H9 (cell line): ENCODE measurements around the gene SERTAD1. TPM values are rescaled to one million over a fixed set of nuclear protein-coding genes. Genes with fewer than 3 reads are reported as not detected.

Experiments
- DNase-seq: peaks from one replicate; pipeline ENCODE4 v3.0.0-alpha.2; 2017
- H2AFZ ChIP-seq: one replicate; pipeline ENCODE4 v1.6.1; 2013; ENCODE audit warnings: mild to moderate bottlenecking, low read length, control low read depth, moderate library complexity
- H2AK5ac ChIP-seq: 2 replicates; pipeline ENCODE4 v1.6.1; 2013; ENCODE audit warnings: low read length, control low read depth, mixed read lengths; ENCODE audit not compliant: insufficient read length
- H2BK120ac ChIP-seq: one replicate; pipeline ENCODE4 v1.6.1; 2013; ENCODE audit warnings: low read depth, mild to moderate bottlenecking, low read length, control low read depth, inconsistent platforms; ENCODE audit not compliant: poor library complexity, severe bottlenecking
- H2BK12ac ChIP-seq: 2 replicates; pipeline ENCODE4 v1.6.1; 2013; ENCODE audit warnings: low read length, control low read depth, mixed read lengths, low read depth; ENCODE audit not compliant: insufficient read length
- H2BK15ac ChIP-seq: 2 replicates; pipeline ENCODE4 v1.6.1; 2013; ENCODE audit warnings: low read depth, low read length, control low read depth
- H2BK20ac ChIP-seq: one replicate; pipeline ENCODE4 v1.6.1; 2013; ENCODE audit warnings: low read depth, mild to moderate bottlenecking, low read length, control low read depth, inconsistent platforms; ENCODE audit not compliant: poor library complexity, severe bottlenecking
- H2BK5ac ChIP-seq: 2 replicates; pipeline ENCODE4 v1.6.1; 2013; ENCODE audit warnings: low read length, control low read depth, mixed read lengths; ENCODE audit not compliant: insufficient read length
- H3K14ac ChIP-seq: 2 replicates; pipeline ENCODE4 v1.6.1; 2013; ENCODE audit warnings: low read length, control low read depth; ENCODE audit not compliant: insufficient read depth
- H3K18ac ChIP-seq: 2 replicates; pipeline ENCODE4 v1.6.1; 2013; ENCODE audit warnings: low read depth, mild to moderate bottlenecking, mixed read lengths, low read length, control low read depth; ENCODE audit not compliant: insufficient read length
- H3K23ac ChIP-seq: 2 replicates; pipeline ENCODE4 v1.6.1; 2013; ENCODE audit warnings: low read length, control low read depth, mixed read lengths, low read depth; ENCODE audit not compliant: insufficient read length
- H3K23me2 ChIP-seq: 2 replicates; pipeline ENCODE4 v1.6.1; 2013; ENCODE audit warnings: low read depth, mild to moderate bottlenecking, mixed read lengths, low read length, control low read depth; ENCODE audit not compliant: insufficient read length, poor library complexity, severe bottlenecking
- H3K27ac ChIP-seq: 2 replicates; pipeline ENCODE4 v1.5.1; 2013; ENCODE audit warnings: low read length, control low read depth, mixed read lengths, low read depth; ENCODE audit not compliant: insufficient read length
- H3K27me3 ChIP-seq: 2 replicates; pipeline ENCODE4 v1.6.1; 2013; ENCODE audit warnings: low read length, control low read depth, inconsistent platforms; ENCODE audit not compliant: insufficient read depth
- H3K4ac ChIP-seq: 2 replicates; pipeline ENCODE4 v1.6.1; 2013; ENCODE audit warnings: low read depth, mild to moderate bottlenecking, control low read depth, inconsistent platforms, low read length, moderate library complexity
- H3K4me1 ChIP-seq: 2 replicates; pipeline ENCODE4 v1.6.1; 2013; ENCODE audit warnings: low read length, control low read depth, inconsistent platforms; ENCODE audit not compliant: insufficient read depth
- H3K4me2 ChIP-seq: 2 replicates; pipeline ENCODE4 v1.6.1; 2013; ENCODE audit warnings: low read length, control low read depth, mixed read lengths; ENCODE audit not compliant: insufficient read length, insufficient read depth
- H3K56ac ChIP-seq: 2 replicates; pipeline ENCODE4 v1.6.1; 2013; ENCODE audit warnings: low read depth, mild to moderate bottlenecking, mixed read lengths, low read length, control low read depth; ENCODE audit not compliant: insufficient read length
- H3K79me1 ChIP-seq: 2 replicates; pipeline ENCODE4 v1.6.1; 2013; ENCODE audit warnings: low read depth, mild to moderate bottlenecking, moderate library complexity, low read length, control low read depth, inconsistent platforms; ENCODE audit not compliant: insufficient read depth, poor library complexity, severe bottlenecking
- H3K79me2 ChIP-seq: 2 replicates; pipeline ENCODE4 v1.6.1; 2013; ENCODE audit warnings: low read length, control low read depth, inconsistent platforms; ENCODE audit not compliant: insufficient read depth
- H3K9ac ChIP-seq: 2 replicates; pipeline ENCODE4 v1.6.1; 2013; ENCODE audit warnings: low read length, control low read depth, mixed read lengths; ENCODE audit not compliant: insufficient read length; ENCODE audit errors: extremely low read depth
- H3K9me3 ChIP-seq: one replicate; pipeline ENCODE4 v1.6.1; 2013; ENCODE audit warnings: low read depth, low read length, inconsistent platforms; ENCODE audit not compliant: control insufficient read depth
- H3T11ph ChIP-seq: one replicate; pipeline ENCODE4 v1.6.1; 2013; ENCODE audit warnings: mild to moderate bottlenecking, low read length, control low read depth, inconsistent platforms
- H4K20me1 ChIP-seq: one replicate; pipeline ENCODE4 v1.6.1; 2013; ENCODE audit not compliant: control insufficient read depth, insufficient read length, insufficient read depth
- H4K5ac ChIP-seq: 2 replicates; pipeline ENCODE4 v1.6.1; 2013; ENCODE audit warnings: low read depth, mild to moderate bottlenecking, mixed read lengths, low read length, control low read depth; ENCODE audit not compliant: insufficient read length
- H4K8ac ChIP-seq: replicated peaks from 2 replicates; pipeline ENCODE4 v1.6.1; 2013; ENCODE audit warnings: low read length, control low read depth, mixed read lengths, low read depth; ENCODE audit not compliant: insufficient read length
- H4K91ac ChIP-seq: 2 replicates; pipeline ENCODE4 v1.6.1; 2013; ENCODE audit warnings: low read depth, mild to moderate bottlenecking, moderate library complexity, mixed read lengths, low read length, control low read depth; ENCODE audit not compliant: insufficient read length
- H3K27ac Mint-ChIP-seq, 3 experiments: 2 replicates in 2 of 3; 3 replicates in 1 of 3; pipeline ENCODE4 v1.8.0; 2020 to 2021; ENCODE audit warnings: mixed read lengths in 3 of 3, mild to moderate bottlenecking in 1 of 3, moderate library complexity in 1 of 3
- H3K27me3 Mint-ChIP-seq: 2 replicates; pipeline ENCODE4 v1.8.0; 2021; ENCODE audit warnings: low read depth, mild to moderate bottlenecking, moderate library complexity, mixed read lengths
- H3K36me3 Mint-ChIP-seq, 3 experiments: 2 replicates in 2 of 3; 3 replicates in 1 of 3; pipeline ENCODE4 v1.8.0; 2020 to 2021; ENCODE audit warnings: low read depth in 3 of 3, mixed read lengths in 3 of 3; ENCODE audit not compliant: insufficient read depth in 1 of 3
- H3K4me1 Mint-ChIP-seq, 2 experiments: 2 replicates each; pipeline ENCODE4 v1.8.0; 2020; ENCODE audit warnings: mixed read lengths in 2 of 2
- H3K4me3 Mint-ChIP-seq, 2 experiments: 2 replicates in 1 of 2; 3 replicates in 1 of 2; pipeline ENCODE4 v1.8.0; 2020 to 2021; ENCODE audit warnings: mild to moderate bottlenecking in 2 of 2, mixed read lengths in 2 of 2, moderate library complexity in 1 of 2
- H3K9me3 Mint-ChIP-seq, 2 experiments: 2 replicates in 1 of 2; 3 replicates in 1 of 2; pipeline ENCODE4 v1.8.0; 2020; ENCODE audit warnings: mild to moderate bottlenecking in 2 of 2, mixed read lengths in 2 of 2, moderate library complexity in 1 of 2
- CTCF ChIP-seq: fragments of 200-600 bp; sonication (generic); conservative IDR thresholded peaks from 3 replicates; pipeline ENCODE4 v1.8.0; 2021; ENCODE audit warnings: antibody characterized with exemption, mild to moderate bottlenecking
- WGBS: extraction: QIAGEN DNeasy Blood & Tissue Kit; methylation state at CpG from one replicate; pipeline ENCODE4 v1.1.7; 2013; ENCODE audit warnings: missing lambda C conversion rate, low lambda C conversion rate, mixed read lengths; ENCODE audit not compliant: insufficient read length; ENCODE audit errors: extremely low coverage; 5-methylcytosine and 5-hydroxymethylcytosine counted together
- total RNA-seq: library from RNA; stranded (reverse); gene quantifications from 2 replicates; pipeline ENCODE4 v1.2.1, GENCODE V29; 2021

SERTAD1 gene
- total RNA-seq, 1 experiment from 2014 or later: 7.9 TPM

- Histone ChIP-seq H3K79me2 (peaks cover 4% of the 10 kb centered on the region; the same call in 1 of the 2 replicates), H3K4me1 (no peaks in the 10 kb centered on the region), H3K56ac (no peak within 1 kb of the TSS), H3K27ac (peak within 1 kb of the TSS; percentile 67), H4K5ac (no peak within 1 kb of the TSS), H2BK120ac (no peak within 1 kb of the TSS), H3K9me3 (no peaks in the 10 kb centered on the region), H3K9ac (peak within 1 kb of the TSS; percentile 78), H3K23ac (no peak within 1 kb of the TSS), H2BK20ac (no peak within 1 kb of the TSS), H4K91ac (no peak within 1 kb of the TSS), H3T11ph (no peak within 1 kb of the TSS), H2AK5ac (no peak within 1 kb of the TSS), H2AFZ (peak within 1 kb of the TSS; percentile 89), H4K20me1 (no peaks in the 10 kb centered on the region), H3K14ac (peak within 1 kb of the TSS; percentile 98; the same call in 1 of the 2 replicates), H3K79me1 (peaks cover 6% of the 10 kb centered on the region), H2BK12ac (no peak within 1 kb of the TSS), H3K18ac (peak within 1 kb of the TSS; percentile 97), H2BK15ac (no peak within 1 kb of the TSS), H2BK5ac (peak within 1 kb of the TSS; percentile 20), H3K23me2 (peaks cover 3% of the 10 kb centered on the region), H3K4me2 (peak within 1 kb of the TSS; percentile 96), H3K4ac (no peak within 1 kb of the TSS; the same call in 1 of the 2 replicates), H4K8ac (no peak within 1 kb of the TSS), H3K27me3 (no peaks in the 10 kb centered on the region)
- Mint-ChIP-seq H3K27me3 (no peaks in the 10 kb centered on the region), H3K4me1 (peaks cover 28 to 32% of the 10 kb centered on the region in 2 experiments), H3K36me3 (peaks cover 15 to 30% (median 25%) of the 10 kb centered on the region in 3 experiments; a peak in 6 of 7 replicates), H3K4me3 (peak within 1 kb of the TSS; percentile 91 to 96), H3K9me3 (no peaks in the 10 kb centered on the region; a peak in 1 of 5 replicates), H3K27ac (peak within 1 kb of the TSS; percentile 98 to 100 (median 98))
- TF ChIP-seq CTCF: no peak
- no CpG with 5 or more reads among the region's 72 CpGs for WGBS
- peak; percentile 96 for DNase-seq
Measured at GRCh38 chr19:40444000-40444824, 18.4 kb upstream of the SERTAD1 start, which contains the start of gene SERTAD3. TSS of gene SERTAD3 (minus strand) at chr19:40444335. CDS start at chr19:40442080, 2,255 bp downstream.
